ENCODE data around the gene CA10. TPM values are rescaled to one million over a fixed set of nuclear protein-coding genes. Genes with fewer than 3 reads are reported as not detected.

CA10 gene
- polyA plus RNA-seq, 2 donors, result 0.06 TPM; not detected in 1

- 63 to 65% methylated on average over 6 of the region's 6 CpGs for WGBS, 2 donors
- peaks cover 0 to 2% of the 10 kb centered on the region in 2 donors for H3K4me1 ChIP-seq (ENCODE audit: control insufficient read depth in 2 of 2, insufficient read depth in 2 of 2, low read length in 1 of 2)
- no peak overlapping the region for H3K4me3 ChIP-seq (ENCODE audit: low read depth in 1 of 2, low read length in 2 of 2)
These were observed 506.8 kb downstream of the CA10 start for GRCh38 chr17:51651513-51652298.

GRCh38 chr17:51650772-51651171 lies 507.7 kb downstream of the CA10 start:
- Histone ChIP-seq H3K27me3 (ENCODE audit: control insufficient read depth in 1 of 2, insufficient read depth in 2 of 2, low read length in 2 of 2) (no peaks in the 10 kb centered on the region), H3K36me3 (ENCODE audit: control insufficient read depth in 2 of 2, insufficient read depth in 2 of 2, low read length in 1 of 2) (no peaks in the 10 kb centered on the region), H3K4me3 (ENCODE audit: low read depth in 1 of 2, low read length in 2 of 2) (no peak overlapping the region), H3K4me1 (ENCODE audit: control insufficient read depth in 2 of 2, insufficient read depth in 2 of 2, low read length in 1 of 2) (peaks cover 0 to 2% of the 10 kb centered on the region in 2 donors), H3K9me3 (ENCODE audit: control insufficient read depth in 2 of 2, insufficient read depth in 1 of 2, low read depth in 1 of 2, low read length in 1 of 2) (no peaks in the 10 kb centered on the region), H3K27ac (ENCODE audit: low read depth in 2 of 2, low read length in 1 of 2) (no peak overlapping the region)
- WGBS, 2 donors, result 65 to 71% methylated on average over 3 of the region's 3 CpGs

More at GRCh38 chr17:51651513-51652298, 506.8 kb downstream of the CA10 start:
- no peaks in the 10 kb centered on the region for H3K9me3 ChIP-seq (ENCODE audit: control insufficient read depth in 2 of 2, insufficient read depth in 1 of 2, low read depth in 1 of 2, low read length in 1 of 2)
- H3K27ac ChIP-seq (ENCODE audit: low read depth in 2 of 2, low read length in 1 of 2), result no peak overlapping the region
- no peaks in the 10 kb centered on the region for H3K27me3 ChIP-seq (ENCODE audit: control insufficient read depth in 1 of 2, insufficient read depth in 2 of 2, low read length in 2 of 2)
- H3K36me3 ChIP-seq (ENCODE audit: control insufficient read depth in 2 of 2, insufficient read depth in 2 of 2, low read length in 1 of 2), result no peaks in the 10 kb centered on the region

- WGBS, 2 donors, result 80 to 85% methylated on average over 2 of the region's 2 CpGs
- Histone ChIP-seq H3K27ac (ENCODE audit: low read depth in 2 of 2, low read length in 1 of 2) (no peak overlapping the region), H3K4me1 (ENCODE audit: control insufficient read depth in 2 of 2, insufficient read depth in 2 of 2, low read length in 1 of 2) (peaks cover 0 to 2% of the 10 kb centered on the region in 2 donors)
These were observed 508.3 kb downstream of the CA10 start for GRCh38 chr17:51650202-51650601.

GRCh38 chr17:51647826-51648225 lies 510.7 kb downstream of the CA10 start:
- Histone ChIP-seq H3K4me3 (ENCODE audit: low read depth in 1 of 2, low read length in 2 of 2) (no peak overlapping the region), H3K36me3 (ENCODE audit: control insufficient read depth in 2 of 2, insufficient read depth in 2 of 2, low read length in 1 of 2) (no peaks in the 10 kb centered on the region), H3K27me3 (ENCODE audit: control insufficient read depth in 1 of 2, insufficient read depth in 2 of 2, low read length in 2 of 2) (peaks cover 0 to 2% of the 10 kb centered on the region in 2 donors), H3K9me3 (ENCODE audit: control insufficient read depth in 2 of 2, insufficient read depth in 1 of 2, low read depth in 1 of 2, low read length in 1 of 2) (no peaks in the 10 kb centered on the region), H3K4me1 (ENCODE audit: control insufficient read depth in 2 of 2, insufficient read depth in 2 of 2, low read length in 1 of 2) (peaks cover 0 to 2% of the 10 kb centered on the region in 2 donors), H3K27ac (ENCODE audit: low read depth in 2 of 2, low read length in 1 of 2) (no peak overlapping the region)
- 36 to 51% methylated on average over 5 of the region's 5 CpGs for WGBS, 2 donors

More at GRCh38 chr17:51650202-51650601, 508.3 kb downstream of the CA10 start:
- Histone ChIP-seq H3K4me3 (ENCODE audit: low read depth in 1 of 2, low read length in 2 of 2) (no peak overlapping the region), H3K36me3 (ENCODE audit: control insufficient read depth in 2 of 2, insufficient read depth in 2 of 2, low read length in 1 of 2) (no peaks in the 10 kb centered on the region), H3K27me3 (ENCODE audit: control insufficient read depth in 1 of 2, insufficient read depth in 2 of 2, low read length in 2 of 2) (peaks cover 0 to under 1% of the 10 kb centered on the region in 2 donors), H3K9me3 (ENCODE audit: control insufficient read depth in 2 of 2, insufficient read depth in 1 of 2, low read depth in 1 of 2, low read length in 1 of 2) (no peaks in the 10 kb centered on the region)

GRCh38 chr17:51647067-51647466 lies 511.4 kb downstream of the CA10 start:
- Histone ChIP-seq H3K27me3 (ENCODE audit: control insufficient read depth in 1 of 2, insufficient read depth in 2 of 2, low read length in 2 of 2) (peaks cover 0 to 2% of the 10 kb centered on the region in 2 donors), H3K4me1 (ENCODE audit: control insufficient read depth in 2 of 2, insufficient read depth in 2 of 2, low read length in 1 of 2) (no peaks in the 10 kb centered on the region), H3K36me3 (ENCODE audit: control insufficient read depth in 2 of 2, insufficient read depth in 2 of 2, low read length in 1 of 2) (no peaks in the 10 kb centered on the region), H3K9me3 (ENCODE audit: control insufficient read depth in 2 of 2, insufficient read depth in 1 of 2, low read depth in 1 of 2, low read length in 1 of 2) (no peaks in the 10 kb centered on the region), H3K27ac (ENCODE audit: low read depth in 2 of 2, low read length in 1 of 2) (no peak overlapping the region), H3K4me3 (ENCODE audit: low read depth in 1 of 2, low read length in 2 of 2) (no peak overlapping the region)
- WGBS, 2 donors, result 68 to 78% methylated on average over 6 of the region's 6 CpGs

- Histone ChIP-seq H3K9me3 (ENCODE audit: control insufficient read depth in 2 of 2, insufficient read depth in 1 of 2, low read depth in 1 of 2, low read length in 1 of 2) (no peaks in the 10 kb centered on the region), H3K36me3 (ENCODE audit: control insufficient read depth in 2 of 2, insufficient read depth in 2 of 2, low read length in 1 of 2) (no peaks in the 10 kb centered on the region), H3K27ac (ENCODE audit: low read depth in 2 of 2, low read length in 1 of 2) (no peak overlapping the region), H3K4me3 (ENCODE audit: low read depth in 1 of 2, low read length in 2 of 2) (no peak overlapping the region), H3K4me1 (ENCODE audit: control insufficient read depth in 2 of 2, insufficient read depth in 2 of 2, low read length in 1 of 2) (no peaks in the 10 kb centered on the region), H3K27me3 (ENCODE audit: control insufficient read depth in 1 of 2, insufficient read depth in 2 of 2, low read length in 2 of 2) (peaks cover 0 to 2% of the 10 kb centered on the region in 2 donors)
- 75 to 87% methylated on average over 4 of the region's 4 CpGs for WGBS, 2 donors
These were observed 512.0 kb downstream of the CA10 start for GRCh38 chr17:51646539-51646938.

- no peaks in the 10 kb centered on the region for H3K9me3 ChIP-seq (ENCODE audit: control insufficient read depth in 2 of 2, insufficient read depth in 1 of 2, low read depth in 1 of 2, low read length in 1 of 2)
- WGBS, 2 donors, result 84 to 90% methylated on average over 4 of the region's 4 CpGs
- no peaks in the 10 kb centered on the region for H3K4me1 ChIP-seq (ENCODE audit: control insufficient read depth in 2 of 2, insufficient read depth in 2 of 2, low read length in 1 of 2)
- H3K36me3 ChIP-seq (ENCODE audit: control insufficient read depth in 2 of 2, insufficient read depth in 2 of 2, low read length in 1 of 2), result no peaks in the 10 kb centered on the region
- no peak overlapping the region for H3K4me3 ChIP-seq (ENCODE audit: low read depth in 1 of 2, low read length in 2 of 2)
- H3K27me3 ChIP-seq (ENCODE audit: control insufficient read depth in 1 of 2, insufficient read depth in 2 of 2, low read length in 2 of 2), result peaks cover 0 to 2% of the 10 kb centered on the region in 2 donors
- H3K27ac ChIP-seq (ENCODE audit: low read depth in 2 of 2, low read length in 1 of 2), result no peak overlapping the region
These were observed 513.5 kb downstream of the CA10 start for GRCh38 chr17:51645056-51645455.

GRCh38 chr17:51643702-51644490 lies 514.6 kb downstream of the CA10 start:
- no peak overlapping the region for H3K27ac ChIP-seq (ENCODE audit: low read depth in 2 of 2, low read length in 1 of 2)

GRCh38 chr17:51642029-51642428 lies 516.5 kb downstream of the CA10 start:
- Histone ChIP-seq H3K4me3 (ENCODE audit: low read depth in 1 of 2, low read length in 2 of 2) (no peak overlapping the region), H3K27me3 (ENCODE audit: control insufficient read depth in 1 of 2, insufficient read depth in 2 of 2, low read length in 2 of 2) (peaks cover 0 to 2% of the 10 kb centered on the region in 2 donors), H3K9me3 (ENCODE audit: control insufficient read depth in 2 of 2, insufficient read depth in 1 of 2, low read depth in 1 of 2, low read length in 1 of 2) (no peaks in the 10 kb centered on the region), H3K27ac (ENCODE audit: low read depth in 2 of 2, low read length in 1 of 2) (no peak overlapping the region), H3K4me1 (ENCODE audit: control insufficient read depth in 2 of 2, insufficient read depth in 2 of 2, low read length in 1 of 2) (no peaks in the 10 kb centered on the region), H3K36me3 (ENCODE audit: control insufficient read depth in 2 of 2, insufficient read depth in 2 of 2, low read length in 1 of 2) (no peaks in the 10 kb centered on the region)
- 72 to 73% methylated on average over 8 of the region's 8 CpGs for WGBS, 2 donors

More at GRCh38 chr17:51643702-51644490, 514.6 kb downstream of the CA10 start:
- Histone ChIP-seq H3K4me3 (ENCODE audit: low read depth in 1 of 2, low read length in 2 of 2) (no peak overlapping the region), H3K36me3 (ENCODE audit: control insufficient read depth in 2 of 2, insufficient read depth in 2 of 2, low read length in 1 of 2) (no peaks in the 10 kb centered on the region), H3K27me3 (ENCODE audit: control insufficient read depth in 1 of 2, insufficient read depth in 2 of 2, low read length in 2 of 2) (peaks cover 0 to 2% of the 10 kb centered on the region in 2 donors), H3K4me1 (ENCODE audit: control insufficient read depth in 2 of 2, insufficient read depth in 2 of 2, low read length in 1 of 2) (no peaks in the 10 kb centered on the region), H3K9me3 (ENCODE audit: control insufficient read depth in 2 of 2, insufficient read depth in 1 of 2, low read depth in 1 of 2, low read length in 1 of 2) (no peaks in the 10 kb centered on the region)
- WGBS, 2 donors, result 57 to 68% methylated on average over 10 of the region's 10 CpGs
